Activated naive CD8-positive, alpha-beta T cell (primary cell): ENCODE results near the gene SMIM5.
A peak's percentile ranks its signal among the peaks of the same experiment; 100 is the strongest.

Source experiments
- H3K27ac Mint-ChIP-seq: one replicate; pipeline ENCODE4 v1.8.0; 2021; ENCODE audit warnings: mixed read lengths
- H3K27me3 Mint-ChIP-seq: one replicate; pipeline ENCODE4 v1.8.0; 2021; ENCODE audit warnings: mixed read lengths
- H3K36me3 Mint-ChIP-seq: one replicate; pipeline ENCODE4 v1.8.0; 2021; ENCODE audit warnings: mixed read lengths
- H3K4me1 Mint-ChIP-seq: one replicate; pipeline ENCODE4 v1.8.0; 2021; ENCODE audit warnings: low read depth, mixed read lengths
- H3K4me3 Mint-ChIP-seq: one replicate; pipeline ENCODE4 v1.8.0; 2021; ENCODE audit warnings: mild to moderate bottlenecking, mixed read lengths
- H3K9me3 Mint-ChIP-seq: one replicate; pipeline ENCODE4 v1.8.0; 2021; ENCODE audit warnings: low read depth, mixed read lengths

Gene SMIM5

GRCh38 chr17:75638893-75639292 is 5.7 kb downstream of the SMIM5 start:
- no peaks in the 10 kb centered on the region for H3K9me3 Mint-ChIP-seq
- no peaks in the 10 kb centered on the region for H3K36me3 Mint-ChIP-seq
- H3K4me1 Mint-ChIP-seq, result peaks cover 1% of the 10 kb centered on the region
- no peak overlapping the region for H3K4me3 Mint-ChIP-seq
- no peaks in the 10 kb centered on the region for H3K27me3 Mint-ChIP-seq
- no peak overlapping the region for H3K27ac Mint-ChIP-seq

GRCh38 chr17:75639327-75639726 is 6.1 kb downstream of the SMIM5 start:
- H3K27me3 Mint-ChIP-seq, result no peaks in the 10 kb centered on the region
- H3K4me1 Mint-ChIP-seq, result no peaks in the 10 kb centered on the region
- H3K27ac Mint-ChIP-seq, result no peak overlapping the region
- no peak overlapping the region for H3K4me3 Mint-ChIP-seq
- no peaks in the 10 kb centered on the region for H3K9me3 Mint-ChIP-seq
- H3K36me3 Mint-ChIP-seq, result no peaks in the 10 kb centered on the region

- no peaks in the 10 kb centered on the region for H3K4me1 Mint-ChIP-seq
- no peak overlapping the region for H3K27ac Mint-ChIP-seq
- no peaks in the 10 kb centered on the region for H3K27me3 Mint-ChIP-seq
- no peaks in the 10 kb centered on the region for H3K9me3 Mint-ChIP-seq
- no peaks in the 10 kb centered on the region for H3K36me3 Mint-ChIP-seq
- no peak overlapping the region for H3K4me3 Mint-ChIP-seq
Observed at GRCh38 chr17:75639771-75640555, 6.7 kb downstream of the SMIM5 start.

GRCh38 chr17:75640556-75641119 is 7.4 kb downstream of the SMIM5 start:
- Mint-ChIP-seq H3K4me3 (no peak overlapping the region), H3K27me3 (no peaks in the 10 kb centered on the region), H3K9me3 (no peaks in the 10 kb centered on the region), H3K27ac (no peak overlapping the region), H3K4me1 (no peaks in the 10 kb centered on the region), H3K36me3 (no peaks in the 10 kb centered on the region)

GRCh38 chr17:75641343-75641742 is 8.1 kb downstream of the SMIM5 start:
- no peaks in the 10 kb centered on the region for H3K27me3 Mint-ChIP-seq
- H3K4me3 Mint-ChIP-seq, result no peak overlapping the region
- H3K9me3 Mint-ChIP-seq, result no peaks in the 10 kb centered on the region
- no peaks in the 10 kb centered on the region for H3K36me3 Mint-ChIP-seq
- peaks cover 2% of the 10 kb centered on the region for H3K4me1 Mint-ChIP-seq
- no peak overlapping the region for H3K27ac Mint-ChIP-seq

- peaks cover 2% of the 10 kb centered on the region for H3K4me1 Mint-ChIP-seq
- H3K27me3 Mint-ChIP-seq, result no peaks in the 10 kb centered on the region
Observed at GRCh38 chr17:75642182-75642783, 9.0 kb downstream of the SMIM5 start.

GRCh38 chr17:75642784-75643642 is 9.8 kb downstream of the SMIM5 start:
- Mint-ChIP-seq H3K36me3 (no peaks in the 10 kb centered on the region), H3K27ac (no peak overlapping the region)

More at GRCh38 chr17:75642182-75642783, 9.0 kb downstream of the SMIM5 start:
- Mint-ChIP-seq H3K27ac (no peak overlapping the region), H3K4me3 (no peak overlapping the region), H3K36me3 (no peaks in the 10 kb centered on the region), H3K9me3 (no peaks in the 10 kb centered on the region)

GRCh38 chr17:75643643-75644017 is 10.4 kb downstream of the SMIM5 start:
- no peaks in the 10 kb centered on the region for H3K9me3 Mint-ChIP-seq
- no peak overlapping the region for H3K27ac Mint-ChIP-seq
- H3K4me3 Mint-ChIP-seq, result no peak overlapping the region
- peaks cover 2% of the 10 kb centered on the region for H3K4me1 Mint-ChIP-seq
- H3K27me3 Mint-ChIP-seq, result no peaks in the 10 kb centered on the region
- no peaks in the 10 kb centered on the region for H3K36me3 Mint-ChIP-seq

More at GRCh38 chr17:75642784-75643642, 9.8 kb downstream of the SMIM5 start:
- no peaks in the 10 kb centered on the region for H3K27me3 Mint-ChIP-seq
- H3K4me1 Mint-ChIP-seq, result peaks cover 2% of the 10 kb centered on the region
- no peak overlapping the region for H3K4me3 Mint-ChIP-seq
- no peaks in the 10 kb centered on the region for H3K9me3 Mint-ChIP-seq

GRCh38 chr17:75645501-75645888 is 12.3 kb downstream of the SMIM5 start:
- no peaks in the 10 kb centered on the region for H3K9me3 Mint-ChIP-seq
- peaks cover 2% of the 10 kb centered on the region for H3K4me1 Mint-ChIP-seq
- H3K27me3 Mint-ChIP-seq, result no peaks in the 10 kb centered on the region
- peaks cover 3% of the 10 kb centered on the region for H3K36me3 Mint-ChIP-seq
- H3K4me3 Mint-ChIP-seq, result no peak overlapping the region
- H3K27ac Mint-ChIP-seq, result no peak overlapping the region

GRCh38 chr17:75645889-75646637 is 12.8 kb downstream of the SMIM5 start:
- Mint-ChIP-seq H3K27me3 (no peaks in the 10 kb centered on the region), H3K4me3 (no peak overlapping the region), H3K9me3 (no peaks in the 10 kb centered on the region), H3K27ac (peak overlapping the region; percentile 46), H3K4me1 (peaks cover 2% of the 10 kb centered on the region), H3K36me3 (peaks cover 3% of the 10 kb centered on the region)

GRCh38 chr17:75646638-75646992 is 13.4 kb downstream of the SMIM5 start:
- Mint-ChIP-seq H3K27ac (no peak overlapping the region), H3K27me3 (no peaks in the 10 kb centered on the region), H3K36me3 (peaks cover 3% of the 10 kb centered on the region), H3K4me3 (no peak overlapping the region), H3K4me1 (peaks cover 2% of the 10 kb centered on the region), H3K9me3 (no peaks in the 10 kb centered on the region)

GRCh38 chr17:75647061-75647460 is 13.8 kb downstream of the SMIM5 start:
- Mint-ChIP-seq H3K9me3 (no peaks in the 10 kb centered on the region), H3K36me3 (peaks cover 3% of the 10 kb centered on the region), H3K27ac (no peak overlapping the region), H3K4me3 (no peak overlapping the region), H3K27me3 (no peaks in the 10 kb centered on the region), H3K4me1 (peaks cover 2% of the 10 kb centered on the region)

- Mint-ChIP-seq H3K9me3 (no peaks in the 10 kb centered on the region), H3K36me3 (peaks cover 3% of the 10 kb centered on the region), H3K4me3 (no peak overlapping the region), H3K4me1 (peaks cover 4% of the 10 kb centered on the region), H3K27me3 (no peaks in the 10 kb centered on the region), H3K27ac (no peak overlapping the region)
Observed at GRCh38 chr17:75647921-75648320, 14.7 kb downstream of the SMIM5 start.

GRCh38 chr17:75649687-75650086 is 16.5 kb downstream of the SMIM5 start:
- Mint-ChIP-seq H3K27me3 (no peaks in the 10 kb centered on the region), H3K27ac (no peak overlapping the region), H3K4me3 (no peak overlapping the region), H3K36me3 (peaks cover 3% of the 10 kb centered on the region), H3K9me3 (no peaks in the 10 kb centered on the region), H3K4me1 (peaks cover 8% of the 10 kb centered on the region)
